Spinal cord (tissue), 10 donors: ENCODE measurements around the gene MASTL. TPM values are rescaled to one million over a fixed set of nuclear protein-coding genes. Genes with fewer than 3 reads are reported as not detected.
"Not testable (repeated sequence)": the region's sequence is repeated elsewhere in the genome, so short reads cannot be mapped to it uniquely, and the experiment has no call there.

Experiments
- DNase-seq, 6 donors: peaks; one replicate each; pipeline versions ENCODE4 v3.0.0 to v3.0.0-alpha.2; 2013 to 2015; ENCODE audit warnings: low spot score in 6 of 6, low read depth in 4 of 6
- H3K27ac ChIP-seq: one replicate; pipeline ENCODE4 v1.5.1; 2013; ENCODE audit warnings: low read depth, low read length, control low read depth
- H3K27me3 ChIP-seq: one replicate; pipeline ENCODE4 v1.6.1; 2013; ENCODE audit warnings: low read length; ENCODE audit not compliant: control insufficient read depth, insufficient read depth
- H3K36me3 ChIP-seq: one replicate; pipeline ENCODE4 v1.6.1; 2013; ENCODE audit warnings: low read length; ENCODE audit not compliant: control insufficient read depth, insufficient read depth
- H3K4me1 ChIP-seq: one replicate; pipeline ENCODE4 v1.6.1; 2013; ENCODE audit warnings: low read length; ENCODE audit not compliant: control insufficient read depth, insufficient read depth
- H3K4me3 ChIP-seq: one replicate; pipeline ENCODE4 v1.5.1; 2013; ENCODE audit warnings: low read depth, low read length, control low read depth
- H3K9me3 ChIP-seq: one replicate; pipeline ENCODE4 v1.6.1; 2013; ENCODE audit warnings: low read length; ENCODE audit not compliant: control insufficient read depth, insufficient read depth
- WGBS: methylation state at CpG from one replicate; pipeline ENCODE4 v1.1.5; 2013; ENCODE audit warnings: missing lambda C conversion rate; ENCODE audit not compliant: insufficient coverage; 5-methylcytosine and 5-hydroxymethylcytosine counted together
- polyA plus RNA-seq, 2 donors: library from polyadenylated mRNA; unstranded; fragments of 120-200 nt; gene quantifications; one replicate each; pipeline ENCODE4 v1.2.1, GENCODE V29; 2013; ENCODE audit not compliant: insufficient read length in 2 of 2
- total RNA-seq, 2 donors: library from RNA; depleted of rRNA in 1 of 2; stranded (reverse); fragments of 120-200 nt in 1 of 2; fragments of >200 nt in 1 of 2; gene quantifications; one replicate each; pipeline versions ENCODE4 v1.2.3 to v1.2.4, GENCODE V29; 2013 to 2014
- donor health status: healthy.

The MASTL gene
- total and polyA plus RNA-seq, 4 donors, result 6.4 to 12.5 (median 9.0) TPM

DNA sequence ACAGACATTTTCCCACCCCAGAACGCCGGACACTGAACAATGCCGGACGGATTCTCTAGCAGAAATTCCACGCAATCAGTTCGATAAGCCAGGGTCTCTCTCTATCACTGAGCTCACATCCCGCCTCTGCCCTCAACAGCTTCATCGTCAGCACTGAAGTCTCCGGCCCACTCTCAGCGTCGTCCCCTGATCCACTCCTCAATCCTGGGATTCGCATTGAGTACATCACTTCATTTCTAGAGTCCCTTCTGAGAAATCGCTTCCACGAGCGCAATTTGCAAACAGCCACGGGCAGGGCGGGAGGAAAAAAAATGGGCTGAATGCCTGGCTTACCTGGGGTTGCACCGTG is 1.3 kb upstream of the MASTL start:
- peak overlapping the region; percentile 100 for H3K27ac ChIP-seq
- H3K27me3 ChIP-seq, result no peaks in the 10 kb centered on the region
- no peaks in the 10 kb centered on the region for H3K9me3 ChIP-seq
- H3K4me1 ChIP-seq, result peaks cover 14% of the 10 kb centered on the region
- 0% methylated on average over 18 of the region's 18 CpGs for WGBS
- H3K36me3 ChIP-seq, result no peaks in the 10 kb centered on the region
- H3K4me3 ChIP-seq, result peak overlapping the region; percentile 96
- no peak for DNase-seq

DNA sequence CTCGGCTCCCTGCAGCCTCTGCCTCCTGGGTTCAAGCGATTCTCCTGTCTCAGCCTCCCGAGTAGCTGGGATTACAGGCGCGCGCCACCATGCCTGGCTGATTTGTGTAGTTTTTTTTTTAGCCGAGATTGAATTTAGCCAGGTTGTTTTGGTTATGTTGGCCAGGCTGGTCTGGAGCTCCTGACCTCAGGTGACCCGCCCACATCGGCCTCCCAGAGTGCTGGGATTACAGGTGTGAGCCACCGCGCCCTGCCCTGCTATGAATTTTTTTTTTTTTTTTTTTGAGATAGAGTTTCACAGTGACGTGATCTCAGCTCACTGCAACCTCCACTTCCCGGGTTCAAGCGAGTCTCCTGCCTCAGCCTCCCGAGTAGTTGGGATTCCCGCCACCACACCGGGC is 1.4 kb downstream of the MASTL start:
- not testable (repeated sequence) for H3K27me3 ChIP-seq, H3K27ac ChIP-seq, H3K9me3 ChIP-seq, H3K36me3 ChIP-seq, DNase-seq
- Histone ChIP-seq H3K4me3 (peak overlapping the region; percentile 96), H3K4me1 (peaks cover 14% of the 10 kb centered on the region)
- WGBS, result 83% methylated on average over 9 of the region's 17 CpGs

DNA sequence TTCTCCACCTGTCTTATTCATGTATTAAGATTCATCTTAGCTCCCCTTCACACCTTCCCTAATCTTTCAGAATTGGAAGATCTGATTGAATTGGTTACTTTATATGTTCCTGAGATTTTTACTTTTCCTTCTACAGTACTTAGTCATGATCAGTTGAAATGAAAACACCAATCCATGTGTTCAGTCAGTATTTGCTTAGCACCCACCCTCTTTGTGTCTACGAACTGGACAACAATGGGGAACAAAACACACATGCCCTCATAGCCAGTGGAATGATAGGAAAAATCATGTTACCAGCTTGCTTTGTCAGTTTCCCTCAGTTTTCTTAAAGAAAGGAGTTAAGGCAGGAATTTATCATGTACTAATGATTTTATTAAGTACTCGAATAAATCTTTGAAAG is 2.0 kb downstream of the MASTL start:
- no CpG with 5 or more reads among the region's 2 CpGs for WGBS
- H3K27me3 ChIP-seq, result no peaks in the 10 kb centered on the region
- no peak for DNase-seq
- no peaks in the 10 kb centered on the region for H3K9me3 ChIP-seq
- H3K4me3 ChIP-seq, result no peak overlapping the region
- peaks cover 14% of the 10 kb centered on the region for H3K4me1 ChIP-seq
- H3K36me3 ChIP-seq, result peaks cover 4% of the 10 kb centered on the region
- H3K27ac ChIP-seq, result no peak overlapping the region

DNA sequence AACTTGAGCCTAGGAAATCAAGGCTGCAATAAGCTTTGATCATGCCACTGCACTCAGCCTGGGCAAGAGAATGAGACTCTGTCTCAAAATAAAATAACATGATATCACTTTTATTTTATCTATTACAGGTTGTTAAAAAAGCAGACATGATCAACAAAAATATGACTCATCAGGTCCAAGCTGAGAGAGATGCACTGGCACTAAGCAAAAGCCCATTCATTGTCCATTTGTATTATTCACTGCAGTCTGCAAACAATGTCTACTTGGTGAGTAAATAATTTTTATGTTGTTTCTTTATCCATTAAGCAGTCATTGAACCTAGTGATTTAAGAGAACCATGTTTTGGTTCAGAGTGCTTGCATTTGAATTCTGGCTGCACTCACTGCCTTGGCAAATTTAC is 3.3 kb downstream of the MASTL start:
- H3K4me1 ChIP-seq, result peaks cover 14% of the 10 kb centered on the region
- H3K27me3 ChIP-seq, result no peaks in the 10 kb centered on the region
- H3K36me3 ChIP-seq, result peaks cover 6% of the 10 kb centered on the region
- no peaks in the 10 kb centered on the region for H3K9me3 ChIP-seq
- H3K27ac ChIP-seq, result no peak overlapping the region
- H3K4me3 ChIP-seq, result no peak overlapping the region
- DNase-seq, result no peak

DNA sequence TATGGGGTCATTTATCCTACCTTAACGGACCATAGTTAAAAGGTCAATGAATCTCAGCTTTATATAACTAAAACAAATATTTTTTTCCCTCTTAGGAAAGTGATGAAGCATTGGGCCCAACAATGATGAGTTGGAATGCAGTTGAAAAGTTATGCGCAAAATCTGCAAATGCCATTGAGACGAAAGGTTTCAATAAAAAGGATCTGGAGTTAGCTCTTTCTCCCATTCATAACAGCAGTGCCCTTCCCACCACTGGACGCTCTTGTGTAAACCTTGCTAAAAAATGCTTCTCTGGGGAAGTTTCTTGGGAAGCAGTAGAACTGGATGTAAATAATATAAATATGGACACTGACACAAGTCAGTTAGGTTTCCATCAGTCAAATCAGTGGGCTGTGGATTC is 14.7 kb downstream of the MASTL start:
- no peak for DNase-seq
- Histone ChIP-seq H3K27ac (no peak overlapping the region), H3K27me3 (no peaks in the 10 kb centered on the region), H3K4me3 (no peak overlapping the region), H3K36me3 (peaks cover 7% of the 10 kb centered on the region), H3K9me3 (no peaks in the 10 kb centered on the region), H3K4me1 (no peaks in the 10 kb centered on the region)
- WGBS, result no CpG with 5 or more reads among the region's 4 CpGs

DNA sequence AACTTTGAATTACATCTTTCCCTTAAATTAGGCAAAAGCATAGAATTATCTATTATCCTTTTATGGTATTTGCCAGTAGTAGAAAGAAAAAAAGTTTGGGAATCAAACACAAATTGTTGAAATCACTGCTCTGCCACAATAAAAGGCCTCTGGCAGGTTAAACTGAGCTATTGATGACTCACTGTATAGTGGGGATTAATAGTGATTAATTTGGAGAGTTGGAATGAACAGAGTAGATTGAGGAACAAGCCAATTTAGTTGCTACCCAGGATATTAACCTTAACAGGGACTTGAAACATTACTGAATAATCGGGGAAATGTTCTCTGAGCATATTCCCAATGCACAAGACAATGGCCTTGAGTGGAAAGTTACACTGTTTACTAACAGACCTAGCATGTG is 33.1 kb downstream of the MASTL start:
- H3K27ac ChIP-seq, result no peak overlapping the region
- WGBS, result no CpG with 5 or more reads among the region's 1 CpG
- no peaks in the 10 kb centered on the region for H3K4me1 ChIP-seq
- peaks cover 13% of the 10 kb centered on the region for H3K36me3 ChIP-seq
- no peaks in the 10 kb centered on the region for H3K9me3 ChIP-seq
- no peak for DNase-seq
- H3K27me3 ChIP-seq, result no peaks in the 10 kb centered on the region
- no peak overlapping the region for H3K4me3 ChIP-seq

DNA sequence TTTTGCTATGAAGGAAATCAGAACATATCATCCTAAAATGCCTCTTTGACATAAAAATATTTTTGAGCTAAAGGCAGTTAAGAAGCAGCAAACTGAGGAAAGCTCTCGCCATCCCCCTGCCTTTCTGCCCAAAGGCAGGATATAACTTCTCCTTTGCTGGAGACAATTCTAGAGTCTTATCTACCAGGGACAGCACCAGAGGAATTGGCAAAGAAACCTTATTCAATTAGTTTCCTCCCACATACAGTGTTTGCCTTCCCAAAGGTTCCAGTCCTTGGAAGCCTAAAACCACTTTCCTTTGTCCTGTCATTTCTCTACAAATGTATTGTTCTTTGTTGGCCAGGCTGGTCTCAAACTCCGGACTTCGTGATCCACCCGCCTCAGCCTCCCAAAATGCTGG is 33.7 kb downstream of the MASTL start:
- DNase-seq, result no peak
- Histone ChIP-seq H3K27ac (no peak overlapping the region), H3K9me3 (no peaks in the 10 kb centered on the region), H3K4me1 (no peaks in the 10 kb centered on the region), H3K4me3 (no peak overlapping the region), H3K36me3 (peaks cover 10% of the 10 kb centered on the region), H3K27me3 (no peaks in the 10 kb centered on the region)
- 100% methylated on average over 1 of the region's 4 CpGs for WGBS

DNA sequence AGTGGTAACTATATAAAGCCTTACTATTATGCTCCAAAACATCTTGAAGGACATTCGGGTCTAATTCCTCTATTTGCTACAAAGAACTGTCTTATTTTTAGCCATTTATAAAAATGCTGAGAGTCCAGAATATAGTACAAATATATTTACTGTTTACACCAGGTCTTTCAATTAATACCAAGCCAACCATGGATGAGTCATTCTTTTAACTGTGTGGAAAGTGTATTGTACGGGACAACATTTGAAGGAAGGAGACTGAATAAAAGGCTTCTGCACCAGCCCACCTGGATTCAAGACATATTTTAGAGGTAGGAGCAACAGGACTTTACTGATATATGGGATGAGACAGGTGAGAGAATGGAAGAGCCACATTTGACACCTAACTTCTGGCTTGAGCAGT is 35.4 kb downstream of the MASTL start:
- peaks cover 10% of the 10 kb centered on the region for H3K36me3 ChIP-seq
- no peaks in the 10 kb centered on the region for H3K4me1 ChIP-seq
- H3K9me3 ChIP-seq, result no peaks in the 10 kb centered on the region
- H3K27me3 ChIP-seq, result no peaks in the 10 kb centered on the region
- DNase-seq, result no peak
- H3K27ac ChIP-seq, result no peak overlapping the region
- no peak overlapping the region for H3K4me3 ChIP-seq
- WGBS, result no CpG with 5 or more reads among the region's 2 CpGs

DNA sequence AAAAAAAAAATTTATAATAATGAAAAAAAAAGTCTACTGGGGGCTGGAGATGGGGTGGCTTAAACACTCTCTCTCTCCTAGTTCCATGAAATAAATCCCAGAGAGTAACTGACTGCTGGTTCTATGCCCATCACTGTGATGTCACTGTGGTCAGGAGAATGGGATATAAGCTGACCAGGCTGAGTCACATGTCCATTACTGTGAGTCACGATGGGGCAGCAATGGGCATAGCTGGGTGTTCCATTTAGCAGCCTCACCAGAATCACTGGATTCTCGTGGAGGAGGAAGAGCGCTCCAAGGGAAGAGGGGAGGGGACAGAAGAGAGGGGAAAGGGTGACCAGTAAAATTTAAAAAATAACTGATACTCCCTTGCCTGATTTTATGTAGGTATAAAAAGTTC is 37.1 kb downstream of the MASTL start:
- Histone ChIP-seq H3K4me3 (no peak overlapping the region), H3K4me1 (no peaks in the 10 kb centered on the region), H3K9me3 (no peaks in the 10 kb centered on the region), H3K27ac (no peak overlapping the region), H3K27me3 (no peaks in the 10 kb centered on the region), H3K36me3 (peaks cover 7% of the 10 kb centered on the region)
- WGBS, result 79% methylated on average over 2 of the region's 3 CpGs
- peak in 1 of 6 donors; percentile 1 for DNase-seq

DNA sequence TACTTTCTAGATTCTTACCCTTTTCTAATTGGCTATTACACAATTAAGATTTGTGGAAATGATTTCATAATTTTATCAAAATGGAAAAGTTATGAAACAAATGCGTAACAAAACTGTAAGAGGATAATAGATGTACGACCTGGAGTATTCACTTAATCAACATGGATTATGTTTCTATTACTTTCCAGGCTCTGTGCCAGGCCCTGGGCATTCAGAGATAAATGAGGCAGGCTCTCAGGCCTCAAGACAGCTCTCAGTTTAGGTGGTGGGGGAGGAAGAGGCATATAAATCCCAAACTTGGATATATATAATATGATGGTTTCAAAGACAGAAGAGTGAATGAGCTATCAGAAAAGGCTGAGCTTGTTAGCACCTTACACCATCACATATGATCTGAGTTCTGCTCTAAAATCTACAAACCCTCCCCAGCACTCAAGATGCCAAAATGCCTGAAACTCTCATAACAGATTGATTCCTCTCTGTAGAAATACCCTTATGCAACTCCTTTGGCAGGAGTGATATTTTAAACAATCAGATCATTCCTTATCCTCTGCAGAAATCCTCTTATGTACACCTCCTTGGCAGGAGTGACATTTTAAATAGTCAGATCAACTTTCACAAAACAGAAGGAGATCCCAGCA is 42.9 kb downstream of the MASTL start:
- WGBS, result no CpG with 5 or more reads among the region's 2 CpGs

More for the DNA sequence above, 42.9 kb downstream of the MASTL start:
- H3K27me3 ChIP-seq, result no peaks in the 10 kb centered on the region
- H3K4me3 ChIP-seq, result no peak overlapping the region
- no peaks in the 10 kb centered on the region for H3K9me3 ChIP-seq
- H3K4me1 ChIP-seq, result no peaks in the 10 kb centered on the region
- peaks cover 24% of the 10 kb centered on the region for H3K36me3 ChIP-seq
- H3K27ac ChIP-seq, result no peak overlapping the region
- peak in 2 of 6 donors; percentile 2 to 10 for DNase-seq
